Measurements from ENCODE around the gene KAT8.
A peak's percentile ranks its signal among the peaks of the same experiment; 100 is the strongest.
"Not testable (repeated sequence)": the region's sequence is repeated elsewhere in the genome, so short reads cannot be mapped to it uniquely, and the experiment has no call there.

The KAT8 gene

DNA sequence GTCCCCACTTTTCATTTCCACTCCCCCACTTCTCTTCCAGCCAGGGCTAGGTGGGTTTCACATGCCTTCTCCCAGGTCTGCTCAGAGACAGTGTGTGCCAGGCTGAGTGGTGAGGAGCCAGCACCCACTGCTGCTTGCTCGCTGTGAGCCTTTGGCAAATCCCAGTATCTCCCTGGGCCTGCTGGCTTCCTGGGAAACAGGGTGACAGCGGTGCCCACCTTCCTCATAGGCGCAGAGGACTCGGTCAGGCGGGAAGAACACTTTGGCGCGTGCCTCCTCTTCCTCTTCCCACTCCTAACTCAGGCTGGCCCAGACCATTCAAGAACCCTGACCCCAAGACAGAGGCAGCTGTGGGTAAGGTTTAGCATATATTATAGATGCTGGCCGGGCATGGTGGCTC, 28.3 kb upstream of the KAT8 start:
- Mint-ChIP-seq H3K4me1 (peaks cover 10% of the 10 kb centered on the region), H3K27me3 (no peaks in the 10 kb centered on the region), H3K36me3 (ENCODE audit: low read depth) (peaks cover 6% of the 10 kb centered on the region), H3K4me3 (no peak overlapping the region), H3K27ac (peak overlapping the region; percentile 55), H3K9me3 (no peaks in the 10 kb centered on the region)
- DNase-seq = no peak
- no peak for ATAC-seq

DNA sequence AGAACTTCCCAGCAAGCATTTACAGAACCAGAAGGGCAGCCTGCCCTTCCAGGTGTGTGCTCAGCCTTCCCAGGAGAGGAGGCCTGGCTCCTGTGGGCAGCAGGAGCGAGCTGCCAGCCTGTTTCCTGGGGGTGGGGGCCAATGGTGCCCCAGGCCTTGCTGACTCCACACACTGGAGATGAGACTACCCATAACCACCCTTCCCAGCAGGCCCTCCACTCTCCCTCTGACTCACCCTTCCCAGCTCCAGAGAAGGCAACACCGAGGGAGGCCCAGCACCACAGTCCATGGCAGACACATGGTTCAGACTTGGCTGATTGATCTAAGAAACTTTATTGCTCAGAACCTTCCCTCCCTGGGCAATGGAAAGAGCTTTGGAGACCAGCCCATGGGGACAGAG, 26.9 kb upstream of the KAT8 start:
- no peak for DNase-seq
- H3K4me3 Mint-ChIP-seq = no peak overlapping the region
- no peak for ATAC-seq
- H3K27ac Mint-ChIP-seq = no peak overlapping the region
- peaks cover 6% of the 10 kb centered on the region for H3K36me3 Mint-ChIP-seq (ENCODE audit: low read depth)
- no peaks in the 10 kb centered on the region for H3K9me3 Mint-ChIP-seq
- H3K27me3 Mint-ChIP-seq = no peaks in the 10 kb centered on the region
- peaks cover 19% of the 10 kb centered on the region for H3K4me1 Mint-ChIP-seq

DNA sequence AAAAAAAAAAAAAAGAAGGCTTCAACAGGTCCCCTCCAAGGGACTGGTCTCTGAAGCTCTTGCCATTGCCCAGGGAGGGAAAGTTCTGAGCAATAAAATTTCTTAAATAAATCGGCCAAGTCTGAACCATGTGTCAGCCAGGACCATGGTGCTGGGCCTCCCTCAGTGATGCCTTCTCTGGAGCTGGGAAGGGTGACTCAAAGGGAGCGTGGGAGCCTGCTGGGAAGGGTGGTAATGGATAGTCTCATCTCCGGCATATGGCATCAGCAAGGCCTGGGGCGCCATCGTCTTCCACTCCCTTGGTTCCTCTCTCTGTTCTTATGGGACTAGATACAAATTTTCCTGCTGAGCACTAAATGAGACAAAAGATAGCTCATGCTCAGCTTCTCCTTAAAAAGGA, 25.1 kb upstream of the KAT8 start:
- peaks cover 6% of the 10 kb centered on the region for H3K36me3 Mint-ChIP-seq (ENCODE audit: low read depth)
- no peak overlapping the region for H3K27ac Mint-ChIP-seq

DNA sequence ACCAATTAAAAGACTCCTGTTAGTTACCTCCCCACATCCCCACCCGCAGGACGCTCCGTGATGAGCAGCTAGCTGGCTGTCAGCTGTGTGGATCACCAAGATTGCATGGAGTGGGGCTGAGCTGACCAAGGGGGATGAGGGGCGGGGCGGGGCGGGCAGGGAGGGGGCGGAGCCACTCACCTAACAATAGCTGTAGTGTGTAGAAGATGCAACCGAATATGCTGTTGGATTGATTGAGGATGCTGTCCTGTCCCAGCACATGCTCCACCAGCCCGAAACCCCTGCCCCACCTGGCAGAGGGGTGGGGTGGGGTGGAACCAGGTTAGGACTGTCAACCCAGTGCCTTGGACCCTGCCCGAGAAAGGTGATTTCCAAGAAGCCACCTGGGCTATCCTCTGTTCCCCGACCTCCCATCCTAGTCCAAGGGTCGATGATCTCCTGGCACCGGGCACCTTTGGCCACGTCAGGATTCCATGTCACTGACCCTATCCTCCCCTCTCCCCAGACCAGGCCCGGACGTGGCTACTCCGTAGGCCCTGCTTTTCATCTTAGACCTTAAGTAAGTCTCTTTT, 24.2 kb upstream of the KAT8 start:
- H3K27ac Mint-ChIP-seq = no peak overlapping the region
- no peak for ATAC-seq
- peak overlapping the region; percentile 97 for H3K4me3 Mint-ChIP-seq
- peaks cover 6% of the 10 kb centered on the region for H3K36me3 Mint-ChIP-seq (ENCODE audit: low read depth)
- DNase-seq = no peak
- H3K9me3 Mint-ChIP-seq = no peaks in the 10 kb centered on the region
- peaks cover 25% of the 10 kb centered on the region for H3K4me1 Mint-ChIP-seq
- no peaks in the 10 kb centered on the region for H3K27me3 Mint-ChIP-seq

More for the DNA sequence above, 25.1 kb upstream of the KAT8 start:
- DNase-seq (no peak), ATAC-seq (no peak)
- H3K4me3 Mint-ChIP-seq = peak overlapping the region; percentile 26
- H3K9me3 Mint-ChIP-seq = no peaks in the 10 kb centered on the region
- peaks cover 25% of the 10 kb centered on the region for H3K4me1 Mint-ChIP-seq
- H3K27me3 Mint-ChIP-seq = no peaks in the 10 kb centered on the region

DNA sequence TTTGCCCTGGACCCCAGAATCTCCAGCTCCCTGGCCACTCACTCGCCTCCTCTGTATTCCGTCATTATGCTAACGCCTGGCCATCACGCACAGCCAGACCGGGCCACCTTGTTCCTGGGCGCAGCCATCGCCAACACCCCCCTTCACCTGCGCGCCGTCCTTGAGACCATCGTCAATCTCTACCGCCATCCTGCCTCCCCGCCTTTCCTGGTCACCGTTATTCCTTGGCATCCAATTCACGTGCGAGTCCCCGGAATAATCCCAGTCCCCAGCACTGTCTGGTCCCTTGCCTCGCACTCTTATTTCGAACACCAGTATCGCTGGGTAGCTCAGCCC, 23.4 kb upstream of the KAT8 start:
- H3K4me3 Mint-ChIP-seq = peak overlapping the region; percentile 97
- no peaks in the 10 kb centered on the region for H3K9me3 Mint-ChIP-seq
- H3K27me3 Mint-ChIP-seq = no peaks in the 10 kb centered on the region
- peaks cover 25% of the 10 kb centered on the region for H3K4me1 Mint-ChIP-seq
- H3K27ac Mint-ChIP-seq = peak overlapping the region; percentile 88
- DNase-seq = peak; percentile 21
- no peak for ATAC-seq
- H3K36me3 Mint-ChIP-seq (ENCODE audit: low read depth) = peaks cover 6% of the 10 kb centered on the region

DNA sequence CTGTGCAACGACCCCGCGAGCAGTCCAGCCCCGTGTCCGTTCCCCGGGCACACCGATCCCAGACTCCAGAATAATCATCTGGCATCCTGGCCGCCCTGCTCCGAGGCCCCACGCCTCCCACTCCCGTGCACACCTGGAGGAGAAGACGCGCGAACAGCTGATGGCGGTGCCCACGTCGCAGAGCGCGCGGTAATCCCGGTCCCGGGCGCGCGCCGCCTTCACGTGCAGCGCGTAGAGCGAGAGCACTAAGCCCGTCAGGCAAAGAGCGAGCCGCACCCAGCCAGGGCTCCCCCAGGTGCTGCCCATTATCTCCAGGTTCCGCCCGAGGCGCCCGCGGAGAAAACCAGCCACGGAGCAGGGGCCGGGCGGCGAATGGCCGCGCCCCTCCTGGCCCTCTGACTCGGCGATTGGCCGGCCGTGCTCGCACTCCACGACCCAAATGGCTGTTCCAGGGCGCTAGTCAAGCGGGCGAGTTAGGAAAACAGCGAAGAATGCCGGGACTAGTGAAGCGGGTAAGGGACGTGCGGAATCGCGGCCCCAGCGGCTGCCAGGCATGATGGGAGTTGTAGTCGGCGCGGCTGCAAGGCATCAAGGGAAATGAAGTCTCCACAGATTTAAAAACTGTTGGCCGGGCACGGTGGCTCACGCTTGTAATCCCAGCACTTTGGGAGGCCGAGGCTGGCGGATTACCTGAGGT, 22.9 kb upstream of the KAT8 start, which contains the start of gene VKORC1:
Gene VKORC1, minus strand, starts transcription at position 374 of the 697 bp plus-strand sequence. Its CDS starts 68 bp downstream, at position 306.
- Mint-ChIP-seq H3K27me3 (no peaks in the 10 kb centered on the region), H3K4me1 (peaks cover 25% of the 10 kb centered on the region)

DNA sequence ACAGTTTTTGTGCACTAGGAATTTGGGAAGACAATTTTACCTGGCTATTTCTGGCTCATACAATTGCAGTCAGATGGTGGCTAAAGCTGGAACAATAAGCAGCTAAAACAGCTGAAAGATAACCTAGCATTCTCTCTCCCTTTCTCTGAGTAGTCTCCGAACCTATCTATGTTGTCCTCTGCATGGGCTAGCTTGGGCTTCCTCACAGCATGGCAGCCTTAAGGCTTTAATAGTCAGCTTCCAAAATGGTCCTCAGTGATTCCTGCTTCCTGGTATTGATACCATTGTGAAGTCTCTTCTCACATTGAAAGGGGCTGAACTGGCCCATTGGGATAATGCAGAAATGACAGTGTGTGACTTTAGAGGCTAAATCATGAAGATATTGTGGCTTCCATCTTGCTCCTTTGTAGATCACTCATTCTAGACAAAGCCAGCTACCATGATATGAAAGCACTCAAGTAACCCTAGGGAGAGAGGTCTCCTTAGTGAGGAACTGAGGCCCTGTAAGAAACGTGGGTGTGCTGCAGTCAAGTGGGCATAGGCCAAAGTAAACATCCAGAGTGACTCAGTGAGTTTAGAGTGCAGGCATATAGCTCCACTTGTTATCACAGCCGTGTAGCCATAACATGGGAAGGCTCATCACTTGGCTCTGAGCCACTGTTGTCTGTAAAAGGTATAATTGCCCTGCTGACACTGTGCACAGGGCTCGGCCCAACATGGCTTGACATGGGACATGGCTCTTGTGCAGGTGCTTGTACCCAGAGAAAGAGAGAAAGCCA, 17.4 kb upstream of the KAT8 start:
- peaks cover 9% of the 10 kb centered on the region for H3K4me1 Mint-ChIP-seq
- DNase-seq (no peak), ATAC-seq (no peak)
- no peaks in the 10 kb centered on the region for H3K27me3 Mint-ChIP-seq
- H3K9me3 Mint-ChIP-seq = no peaks in the 10 kb centered on the region
- H3K27ac Mint-ChIP-seq = no peak overlapping the region
- H3K4me3 Mint-ChIP-seq = no peak overlapping the region
- no peaks in the 10 kb centered on the region for H3K36me3 Mint-ChIP-seq (ENCODE audit: low read depth)

More for the DNA sequence above, 22.9 kb upstream of the KAT8 start, which contains the start of gene VKORC1:
- DNase-seq = peak; percentile 88
- Mint-ChIP-seq H3K27ac (peak within 1 kb of the TSS; percentile 88), H3K9me3 (no peaks in the 10 kb centered on the region), H3K4me3 (peak within 1 kb of the TSS; percentile 97), H3K36me3 (ENCODE audit: low read depth) (peaks cover 6% of the 10 kb centered on the region)
- ATAC-seq = peak; percentile 92

DNA sequence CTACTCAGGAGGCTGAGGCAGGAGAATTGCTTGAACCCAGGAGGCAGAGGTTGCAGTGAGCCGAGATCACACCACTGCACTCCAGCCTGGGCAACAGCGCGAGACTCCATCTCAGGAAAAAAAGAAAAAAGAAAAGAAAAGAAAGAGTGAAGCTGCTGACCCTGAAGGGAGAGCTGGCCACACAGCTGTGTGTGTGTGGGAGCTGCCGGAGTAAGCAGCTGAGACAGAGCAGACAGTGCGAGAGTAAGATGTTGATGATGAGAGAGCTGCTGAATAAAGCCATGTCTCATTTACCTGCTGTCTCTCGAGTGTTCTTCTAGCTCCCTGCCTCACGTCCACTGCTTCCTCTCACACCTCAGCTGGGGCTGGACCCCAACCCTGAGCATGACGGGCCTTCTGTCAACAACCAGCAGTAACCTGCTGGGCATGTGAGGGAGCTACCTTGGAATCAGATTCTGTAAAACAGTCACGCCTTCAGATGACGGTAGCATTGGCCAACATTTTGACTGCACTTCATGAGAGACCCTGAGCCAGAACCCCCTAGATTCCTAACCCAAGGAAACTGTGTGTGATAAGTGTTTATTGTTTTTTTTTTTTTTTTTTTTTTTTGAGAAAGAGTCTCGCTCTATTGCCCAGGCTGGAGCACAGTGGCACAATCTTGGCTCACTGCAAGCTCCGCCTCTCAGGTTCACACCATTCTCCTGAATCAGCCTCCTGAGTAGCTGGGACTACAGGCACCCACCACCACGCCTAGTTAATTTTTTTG, 16.4 kb upstream of the KAT8 start:
- not testable (repeated sequence) for H3K27ac Mint-ChIP-seq; H3K27me3 Mint-ChIP-seq; H3K36me3 Mint-ChIP-seq (ENCODE audit: low read depth); ATAC-seq; H3K4me3 Mint-ChIP-seq; H3K9me3 Mint-ChIP-seq; DNase-seq; H3K4me1 Mint-ChIP-seq

DNA sequence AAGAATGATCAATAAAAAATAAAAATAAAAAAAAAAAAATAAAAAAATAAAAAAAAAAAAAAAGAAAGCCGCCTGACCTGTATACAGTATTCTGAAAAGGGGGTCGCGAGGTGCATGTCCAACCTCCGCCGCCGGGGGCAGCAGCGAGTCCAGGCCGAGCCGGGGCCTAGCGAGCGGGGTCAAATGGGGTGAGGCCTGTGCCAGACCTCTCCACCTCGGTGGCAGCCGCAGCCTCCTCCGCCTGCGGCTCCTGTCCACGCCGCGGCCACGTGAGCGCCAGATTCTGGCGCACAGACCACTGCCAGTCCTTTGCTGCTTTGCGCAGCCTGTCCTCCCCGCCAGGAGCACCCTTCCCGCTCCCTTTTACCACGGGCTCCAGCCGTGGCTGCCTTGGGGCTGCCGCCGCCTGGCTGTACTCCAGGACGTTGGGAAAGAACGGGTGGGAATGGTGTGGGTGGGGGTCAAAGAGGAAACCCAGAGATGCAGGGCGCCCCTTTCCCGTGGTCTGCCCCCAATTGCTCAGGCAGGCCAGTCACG, 11.7 kb upstream of the KAT8 start:
- ATAC-seq (peak; percentile 53), DNase-seq (peak; percentile 94)
- no peaks in the 10 kb centered on the region for H3K27me3 Mint-ChIP-seq
- peak overlapping the region; percentile 9 for H3K4me3 Mint-ChIP-seq
- no peaks in the 10 kb centered on the region for H3K9me3 Mint-ChIP-seq
- peaks cover 28% of the 10 kb centered on the region for H3K4me1 Mint-ChIP-seq
- H3K36me3 Mint-ChIP-seq (ENCODE audit: low read depth) = peaks cover 11% of the 10 kb centered on the region
- peak overlapping the region; percentile 55 for H3K27ac Mint-ChIP-seq

DNA sequence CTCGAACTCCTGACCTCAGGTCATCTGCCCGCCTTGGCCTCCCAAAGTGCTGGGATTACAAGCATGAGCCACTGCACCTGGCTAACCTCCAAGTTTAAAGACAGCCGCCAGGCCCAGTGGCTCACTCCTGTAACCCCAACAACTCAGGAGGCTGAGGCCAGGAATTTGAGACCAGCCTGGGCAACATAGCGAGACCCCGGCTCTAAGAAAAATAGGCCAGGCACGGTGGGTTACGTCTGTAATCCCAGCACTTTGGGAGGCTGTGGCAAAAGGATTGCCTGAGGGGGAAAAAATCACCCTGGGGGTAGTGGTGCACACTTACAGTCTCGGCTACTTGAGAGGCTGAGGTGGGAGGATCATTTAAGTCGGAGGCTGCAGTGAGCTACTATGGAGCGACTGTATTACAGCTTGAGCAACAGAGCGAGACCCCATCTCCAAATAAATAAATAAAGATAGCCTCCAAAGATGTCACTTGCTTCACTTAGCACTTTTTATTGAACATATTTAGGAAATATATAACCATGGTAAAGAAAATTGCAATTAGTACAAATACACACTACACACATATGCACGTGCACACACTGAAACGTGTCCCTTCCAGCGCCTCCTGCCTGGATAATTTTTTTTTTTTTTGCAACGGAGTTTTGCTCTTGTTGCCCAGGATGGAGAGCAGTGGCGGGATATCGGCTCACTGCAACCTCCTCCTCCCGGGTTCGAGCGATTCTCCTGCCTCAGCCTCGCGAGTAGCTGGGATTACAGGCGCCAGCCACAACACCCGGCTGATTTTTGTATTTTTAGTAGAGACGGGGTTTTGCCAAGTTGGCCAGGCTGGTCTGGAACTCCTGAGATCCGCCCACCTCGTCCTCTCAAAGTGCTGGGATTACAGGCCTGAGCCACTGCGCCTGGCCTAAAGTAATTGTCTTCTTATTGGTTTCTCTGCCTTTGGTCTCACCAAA, 10.7 kb upstream of the KAT8 start:
- DNase-seq (no peak), ATAC-seq (no peak)
- peak overlapping the region; percentile 97 for H3K27ac Mint-ChIP-seq
- H3K36me3 Mint-ChIP-seq (ENCODE audit: low read depth) = peaks cover 15% of the 10 kb centered on the region
- no peaks in the 10 kb centered on the region for H3K9me3 Mint-ChIP-seq
- peaks cover 28% of the 10 kb centered on the region for H3K4me1 Mint-ChIP-seq
- H3K4me3 Mint-ChIP-seq = no peak overlapping the region
- H3K27me3 Mint-ChIP-seq = no peaks in the 10 kb centered on the region

DNA sequence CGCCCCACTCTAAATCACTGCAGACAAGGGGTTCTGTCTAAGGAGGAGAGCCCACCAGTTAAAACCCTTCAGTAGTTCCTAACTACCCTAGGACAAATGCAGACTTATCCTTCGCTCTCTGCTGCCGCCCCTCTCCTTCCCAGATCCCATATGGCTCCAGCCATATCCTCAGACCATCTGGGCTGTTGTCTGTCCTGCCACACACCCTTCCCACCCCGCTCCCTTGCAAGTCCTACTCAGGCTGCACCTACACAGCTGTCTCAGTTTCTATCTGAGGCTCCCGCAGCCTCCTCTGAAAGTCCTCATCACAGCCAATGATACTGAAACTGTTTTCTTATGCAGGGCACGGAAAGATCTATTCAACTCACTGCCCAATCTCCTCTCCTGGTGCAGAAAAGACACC, 10.0 kb upstream of the KAT8 start:
- Mint-ChIP-seq H3K9me3 (no peaks in the 10 kb centered on the region), H3K27ac (peak overlapping the region; percentile 97), H3K4me3 (peak overlapping the region; percentile 88), H3K36me3 (ENCODE audit: low read depth) (peaks cover 15% of the 10 kb centered on the region), H3K27me3 (no peaks in the 10 kb centered on the region), H3K4me1 (peaks cover 28% of the 10 kb centered on the region)
- DNase-seq = peak; percentile 52
- ATAC-seq = peak; percentile 79

DNA sequence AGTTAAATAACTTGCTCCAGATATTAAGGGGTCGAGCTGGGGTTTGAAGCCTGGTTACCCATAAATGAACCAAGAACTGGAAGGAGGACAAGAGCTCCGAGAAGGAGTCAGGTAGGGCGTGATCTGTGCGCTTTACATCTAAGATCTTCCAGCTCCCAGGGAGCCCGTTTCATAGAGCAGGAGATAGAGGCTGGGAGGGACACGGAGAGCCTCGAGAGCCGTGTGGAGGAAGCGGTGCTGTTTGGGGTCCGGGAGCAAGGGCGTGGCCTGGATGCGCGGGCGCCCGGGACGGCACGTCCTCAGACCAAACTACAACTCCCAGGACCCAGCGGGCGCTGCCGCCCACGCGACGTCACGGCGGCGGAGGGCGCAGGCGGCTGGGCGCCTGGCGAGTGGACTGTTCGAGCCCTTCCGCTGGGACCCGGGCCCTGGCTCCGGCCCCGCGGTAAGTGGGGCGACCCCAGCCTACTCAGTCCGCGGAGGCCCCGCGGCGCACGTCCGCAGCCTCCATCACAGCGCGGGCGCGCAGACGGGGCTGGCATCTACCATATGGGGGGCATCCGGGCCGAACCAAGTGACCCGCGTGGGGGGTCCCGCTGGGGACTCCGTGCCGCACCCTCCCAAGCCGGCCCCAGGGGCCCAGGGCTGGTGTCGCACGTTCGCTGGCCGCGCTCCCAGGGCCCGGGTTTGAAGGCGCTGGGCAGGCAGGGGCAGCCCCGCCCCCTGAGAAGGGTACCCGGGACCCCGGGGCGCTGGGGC, 9.2 kb upstream of the KAT8 start, which contains the start of gene BCKDK:
Gene BCKDK, plus strand, starts transcription at position 352 of the 759 bp plus-strand sequence. CDS start 838 bp downstream, outside the sequence.
- H3K9me3 Mint-ChIP-seq = no peaks in the 10 kb centered on the region
- DNase-seq (peak; percentile 87), ATAC-seq (peak; percentile 78)
- H3K27ac Mint-ChIP-seq = peak within 1 kb of the TSS; percentile 97
- peaks cover 15% of the 10 kb centered on the region for H3K36me3 Mint-ChIP-seq (ENCODE audit: low read depth)
- no peaks in the 10 kb centered on the region for H3K27me3 Mint-ChIP-seq
- peaks cover 28% of the 10 kb centered on the region for H3K4me1 Mint-ChIP-seq
- H3K4me3 Mint-ChIP-seq = peak within 1 kb of the TSS; percentile 88

Data from activated naive CD8-positive, alpha-beta T cell treated with anti-CD3 and anti-CD28 coated beads, Interleukin-2, amount 50 U/mL, for 24 hours (primary cell).